ENCODE measurements around the gene RDM1.

DNA sequence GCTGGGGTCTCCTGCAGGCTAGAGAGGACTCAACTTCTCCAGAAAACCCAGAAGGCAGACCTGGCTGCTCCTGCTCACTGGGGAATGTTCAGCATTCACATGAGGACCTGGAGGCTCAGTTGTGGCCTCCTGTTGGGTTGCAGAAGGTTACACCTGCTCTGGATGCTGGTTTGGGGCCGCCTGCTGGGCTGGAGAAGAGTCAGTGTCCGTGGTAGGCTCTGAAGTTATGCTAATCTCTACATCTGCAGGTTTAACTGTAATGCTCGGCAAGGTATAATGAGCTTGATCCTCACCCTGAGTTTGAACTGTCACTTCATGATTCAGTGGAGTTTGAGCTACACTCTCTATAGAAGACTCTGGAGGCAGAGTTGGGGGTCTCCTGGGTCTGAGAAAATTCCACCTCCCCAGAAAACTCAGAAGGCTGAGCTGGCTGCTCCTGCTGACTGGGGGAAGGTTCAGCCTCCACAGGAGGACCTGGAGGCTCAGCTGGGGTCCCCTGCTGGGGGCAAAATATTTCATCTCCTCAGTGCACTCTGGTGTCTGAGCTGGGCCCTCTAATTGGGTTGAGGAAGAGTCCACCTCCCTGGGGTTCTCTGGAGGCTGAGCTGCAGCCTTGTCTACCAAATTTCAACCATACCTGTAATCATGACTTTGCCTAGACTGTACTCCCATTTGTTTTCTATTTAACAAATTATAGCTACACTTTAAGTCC lies 23.5 kb downstream of the RDM1 start:
- no peak for TF ChIP-seq CEBPB (IDR thresholded peaks at IDR 0.05; ENCODE audit: low read depth, low read length)
- no peak for TF ChIP-seq POLR2A (IDR thresholded peaks at IDR 0.05; ENCODE audit: low read depth, low read length)
- no peak for TF ChIP-seq CTCF (conservative IDR thresholded peaks at IDR 0.05; ENCODE audit: low read depth, low read length)
- TF ChIP-seq NFE2L2 (IDR thresholded peaks at IDR 0.05; ENCODE audit: low read depth, low read length) = no peak
- TF ChIP-seq RFX5 (IDR thresholded peaks at IDR 0.05; ENCODE audit: low read depth, low read length) = no peak
- TF ChIP-seq MAFK (IDR thresholded peaks at IDR 0.05; ENCODE audit: low read depth, low read length) = no peak
- TF ChIP-seq MXI1 (IDR thresholded peaks at IDR 0.05; ENCODE audit: borderline replicate concordance, low read depth, low read length) = no peak
- no peak for TF ChIP-seq MAZ (IDR thresholded peaks at IDR 0.05; ENCODE audit: borderline replicate concordance, low read depth, low read length)
- no peak for TF ChIP-seq BHLHE40 (IDR thresholded peaks at IDR 0.05; ENCODE audit: low read depth, low read length)
- TF ChIP-seq RAD21 (IDR thresholded peaks at IDR 0.05; ENCODE audit: low read length) = no peak
- no peak for TF ChIP-seq USF2 (IDR thresholded peaks at IDR 0.05; ENCODE audit: low read depth, low read length)
- TF ChIP-seq, protein P1, sequence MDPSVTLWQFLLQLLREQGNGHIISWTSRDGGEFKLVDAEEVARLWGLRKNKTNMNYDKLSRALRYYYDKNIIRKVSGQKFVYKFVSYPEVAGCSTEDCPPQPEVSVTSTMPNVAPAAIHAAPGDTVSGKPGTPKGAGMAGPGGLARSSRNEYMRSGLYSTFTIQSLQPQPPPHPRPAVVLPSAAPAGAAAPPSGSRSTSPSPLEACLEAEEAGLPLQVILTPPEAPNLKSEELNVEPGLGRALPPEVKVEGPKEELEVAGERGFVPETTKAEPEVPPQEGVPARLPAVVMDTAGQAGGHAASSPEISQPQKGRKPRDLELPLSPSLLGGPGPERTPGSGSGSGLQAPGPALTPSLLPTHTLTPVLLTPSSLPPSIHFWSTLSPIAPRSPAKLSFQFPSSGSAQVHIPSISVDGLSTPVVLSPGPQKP (IDR thresholded peaks at IDR 0.05; ENCODE audit: borderline replicate concordance, low read depth, low read length) = no peak
- no peak for TF ChIP-seq SMC3 (IDR thresholded peaks at IDR 0.05; ENCODE audit: low read depth, low read length)
